CD1c-positive myeloid dendritic cell (primary cell): ENCODE measurements around the gene MBD6.

ENCODE experiments used
- DNase-seq: peaks from one replicate; pipeline ENCODE4 v3.0.0-alpha.2; 2016; ENCODE audit errors: extremely low spot score

Gene MBD6

GRCh38 chr12:57577981-57578758 is 55.5 kb downstream of the MBD6 start:
- no peak for DNase-seq

- DNase-seq: no peak
These were observed 56.4 kb downstream of the MBD6 start for GRCh38 chr12:57579011-57579410.
